HK-2 (cell line): ENCODE results near the gene SETD5.

ENCODE experiments used
- DNase-seq: peaks from one replicate; pipeline ENCODE4 v3.0.0-alpha.2; 2018; ENCODE audit not compliant: unreplicated experiment

SETD5 gene

GRCh38 chr3:9397332-9397905 is at the start of gene SETD5:
Gene SETD5 (plus strand): TSS chr3:9397615. CDS start chr3:9428939, 31,324 bp downstream.
- peak; percentile 97 for DNase-seq

- no peak for DNase-seq
These were observed 49.5 kb upstream of the SETD5 start for GRCh38 chr3:9347887-9348286.

- DNase-seq, result peak; percentile 42
These were observed 47.9 kb upstream of the SETD5 start for GRCh38 chr3:9349321-9350117.

GRCh38 chr3:9351709-9352126 is 45.7 kb upstream of the SETD5 start:
- DNase-seq, result no peak

GRCh38 chr3:9352917-9353752 is 44.3 kb upstream of the SETD5 start:
- peak; percentile 33 for DNase-seq

- no peak for DNase-seq
These were observed 35.6 kb upstream of the SETD5 start for GRCh38 chr3:9361691-9362388.

GRCh38 chr3:9362731-9363530 is 34.5 kb upstream of the SETD5 start, which contains the start of gene THUMPD3:
Gene THUMPD3 (plus strand): TSS chr3:9363054. CDS start chr3:9365069, 2,015 bp downstream.
- DNase-seq, result peak; percentile 88

GRCh38 chr3:9369508-9369907 is 27.9 kb upstream of the SETD5 start:
- no peak for DNase-seq

GRCh38 chr3:9373465-9373864 is 23.9 kb upstream of the SETD5 start:
- DNase-seq, result no peak

GRCh38 chr3:9377981-9378380 is 19.4 kb upstream of the SETD5 start:
- no peak for DNase-seq

- no peak for DNase-seq
These were observed 18.1 kb upstream of the SETD5 start for GRCh38 chr3:9379327-9379726.

- DNase-seq, result no peak
These were observed 17.4 kb upstream of the SETD5 start for GRCh38 chr3:9380014-9380413.

GRCh38 chr3:9384141-9384828 is 13.1 kb upstream of the SETD5 start:
- DNase-seq, result no peak

- no peak for DNase-seq
These were observed 12.0 kb upstream of the SETD5 start for GRCh38 chr3:9385187-9386077.

GRCh38 chr3:9386078-9386459 is 11.3 kb upstream of the SETD5 start:
- no peak for DNase-seq

- no peak for DNase-seq
These were observed 10.7 kb upstream of the SETD5 start for GRCh38 chr3:9386501-9387321.

GRCh38 chr3:9387322-9387655 is 10.1 kb upstream of the SETD5 start:
- no peak for DNase-seq

- no peak for DNase-seq
These were observed 9.3 kb upstream of the SETD5 start for GRCh38 chr3:9388142-9388541.
